IMR-90 (cell line): ENCODE results near the gene SLC39A6. TPM values are rescaled to one million over a fixed set of nuclear protein-coding genes. Genes with fewer than 3 reads are reported as not detected.

Experiments
- ATAC-seq: fragments of 200-7000 bp; cut with Tn5 transposase; 2 replicates; pipeline ENCODE4 v1.9.1; 2020; ENCODE audit warnings: low read depth, mild to moderate bottlenecking, moderate library complexity
- BruUV-seq: library from RNA; stranded (reverse); fragments of 400-500 nt; replicated peaks from 2 replicates; lab custom pipeline; 2021; lab: Mats Ljungman, UMichigan
- CTCF ChIA-PET: fragments of 300-600 bp; formaldehyde crosslinking; extraction: SDS; loops from one replicate; lab custom pipeline; 2021; ENCODE audit warnings: antibody characterized with exemption; lab: Yijun Ruan, JAX
- POLR2A ChIA-PET: fragments of 300-600 bp; sonication (Branson Sonifier 250); formaldehyde crosslinking; loops from one replicate; lab custom pipeline; 2022; ENCODE audit warnings: antibody characterized with exemption; ENCODE audit not compliant: unreplicated experiment; lab: Charles Lee
- DNase-seq: peaks from one replicate; pipeline ENCODE4 v3.0.0; 2013
- H2AFZ ChIP-seq: replicated peaks from 2 replicates; pipeline ENCODE3; 2013; ENCODE audit warnings: low read length, mild to moderate bottlenecking; ENCODE audit not compliant: poor library complexity
- H2AK5ac ChIP-seq: 2 replicates; pipeline ENCODE4 v1.6.1; 2013; ENCODE audit warnings: low read depth, low read length, inconsistent platforms
- H2AK9ac ChIP-seq: replicated peaks from 2 replicates; pipeline ENCODE3; 2013; ENCODE audit warnings: mild to moderate bottlenecking, low read depth, low read length, moderate library complexity; ENCODE audit not compliant: poor library complexity
- H2BK120ac ChIP-seq: 2 replicates; pipeline ENCODE4 v1.6.1; 2013; ENCODE audit warnings: low read depth, low read length, inconsistent platforms
- H2BK15ac ChIP-seq: 3 replicates; pipeline ENCODE4 v1.6.1; 2013; ENCODE audit warnings: low read depth, low read length, inconsistent platforms
- H2BK20ac ChIP-seq: 2 replicates; pipeline ENCODE4 v1.6.1; 2013; ENCODE audit warnings: low read depth, mild to moderate bottlenecking, inconsistent platforms, low read length, moderate library complexity
- H2BK5ac ChIP-seq: 2 replicates; pipeline ENCODE4 v1.6.1; 2013; ENCODE audit warnings: mild to moderate bottlenecking, low read depth, low read length, inconsistent platforms; ENCODE audit not compliant: poor library complexity, severe bottlenecking
- H3K14ac ChIP-seq: replicated peaks from 2 replicates; pipeline ENCODE4 v1.6.1; 2013; ENCODE audit warnings: low read depth, low read length, inconsistent platforms
- H3K18ac ChIP-seq: 2 replicates; pipeline ENCODE4 v1.6.1; 2013; ENCODE audit warnings: low read depth, low read length, control low read depth
- H3K23ac ChIP-seq: 2 replicates; pipeline ENCODE4 v1.6.1; 2013; ENCODE audit warnings: low read depth, low read length, inconsistent platforms
- H3K27ac ChIP-seq: 2 replicates; pipeline ENCODE4 v1.5.1; 2013; ENCODE audit warnings: mild to moderate bottlenecking, control low read depth, low read length; ENCODE audit not compliant: insufficient read depth
- H3K27me3 ChIP-seq: 2 replicates; pipeline ENCODE4 v1.6.1; 2013; ENCODE audit warnings: low read length; ENCODE audit not compliant: control insufficient read depth, insufficient read depth
- H3K36me3 ChIP-seq: 2 replicates; pipeline ENCODE4 v1.6.1; 2013; ENCODE audit warnings: low read length, mixed read lengths; ENCODE audit not compliant: control insufficient read depth, insufficient read depth
- H3K4ac ChIP-seq: 2 replicates; pipeline ENCODE4 v1.6.1; 2013; ENCODE audit warnings: low read depth, low read length, inconsistent platforms
- H3K4me1 ChIP-seq: 2 replicates; pipeline ENCODE4 v1.6.1; 2013; ENCODE audit warnings: low read length, mixed read lengths; ENCODE audit not compliant: control insufficient read depth, insufficient read depth
- H3K4me2 ChIP-seq: 2 replicates; pipeline ENCODE4 v1.6.1; 2013; ENCODE audit warnings: low read depth, mild to moderate bottlenecking, control low read depth, low read length, moderate library complexity
- H3K4me3 ChIP-seq: 2 replicates; pipeline ENCODE4 v1.5.1; 2013; ENCODE audit warnings: low read depth, mild to moderate bottlenecking, control low read depth, low read length, moderate library complexity; ENCODE audit not compliant: insufficient read depth
- H3K56ac ChIP-seq: 2 replicates; pipeline ENCODE4 v1.6.1; 2013; ENCODE audit warnings: low read length, inconsistent platforms; ENCODE audit not compliant: insufficient read depth; ENCODE audit errors: extremely low read depth
- H3K79me1 ChIP-seq, 2 experiments: 2 replicates each; pipeline ENCODE4 v1.6.1; 2013; ENCODE audit warnings: low read length in 2 of 2, inconsistent platforms in 1 of 2, low read depth in 1 of 2
- H3K9ac ChIP-seq: 2 replicates; pipeline ENCODE4 v1.6.1; 2013; ENCODE audit warnings: low read depth, low read length, control low read depth
- H3K9me1 ChIP-seq: 2 replicates; pipeline ENCODE4 v1.6.1; 2013; ENCODE audit warnings: low read length, inconsistent platforms; ENCODE audit not compliant: insufficient read depth
- H3K9me3 ChIP-seq: 2 replicates; pipeline ENCODE4 v1.6.1; 2013; ENCODE audit warnings: low read length; ENCODE audit not compliant: control insufficient read depth, insufficient read depth
- H4K20me1 ChIP-seq: 2 replicates; pipeline ENCODE4 v1.6.1; 2013; ENCODE audit warnings: low read length, inconsistent platforms; ENCODE audit not compliant: insufficient read depth
- H4K5ac ChIP-seq: 2 replicates; pipeline ENCODE4 v1.6.1; 2013; ENCODE audit warnings: mild to moderate bottlenecking, low read depth, low read length, control low read depth
- H4K8ac ChIP-seq, 2 experiments: 2 replicates each; pipeline ENCODE4 v1.6.1; 2013; ENCODE audit warnings: low read depth in 2 of 2, low read length in 2 of 2, control low read depth in 1 of 2, inconsistent platforms in 1 of 2
- H4K91ac ChIP-seq: 2 replicates; pipeline ENCODE4 v1.6.1; 2013; ENCODE audit warnings: low read depth, low read length, inconsistent platforms; ENCODE audit not compliant: insufficient read depth
- BHLHE40 ChIP-seq: fragments of 150-350 bp; IDR thresholded peaks from 2 replicates; pipeline ENCODE4 v1.6.1; 2016; ENCODE audit warnings: mild to moderate bottlenecking, low read depth, low read length
- CEBPB ChIP-seq: IDR thresholded peaks from 2 replicates; pipeline ENCODE4 v1.6.1; 2012; ENCODE audit warnings: low read depth, low read length, improper control_type of control experiment
- CHD1 ChIP-seq: IDR thresholded peaks from 2 replicates; pipeline ENCODE4 v1.6.1; 2012; ENCODE audit warnings: low read depth, low read length, improper control_type of control experiment
- FOS ChIP-seq: fragments of 150-350 bp; IDR thresholded peaks from 2 replicates; pipeline ENCODE4 v1.6.1; 2016; ENCODE audit warnings: low read depth, low read length
- MAFK ChIP-seq: IDR thresholded peaks from 2 replicates; pipeline ENCODE4 v1.6.1; 2012; ENCODE audit warnings: low read depth, low read length, improper control_type of control experiment
- NFE2L2 ChIP-seq: fragments of 150-350 bp; IDR thresholded peaks from 2 replicates; pipeline ENCODE4 v1.6.1; 2016; ENCODE audit warnings: low read depth, mild to moderate bottlenecking, low read length
- POLR2A ChIP-seq: IDR thresholded peaks from 2 replicates; pipeline ENCODE4 v1.6.1; 2012; ENCODE audit warnings: mild to moderate bottlenecking, low read depth, low read length
- RCOR1 ChIP-seq: IDR thresholded peaks from 2 replicates; pipeline ENCODE4 v1.6.1; 2012; ENCODE audit warnings: mild to moderate bottlenecking, low read length, improper control_type of control experiment; ENCODE audit not compliant: insufficient replicate concordance
- WGBS, 2 experiments: methylation state at CpG; one replicate each; pipeline versions ENCODE4 v1.1.5 to v1.1.7; 2013; ENCODE audit warnings: missing lambda C conversion rate in 2 of 2; ENCODE audit not compliant: insufficient read length in 1 of 2; ENCODE audit errors: extremely low coverage in 2 of 2; 5-methylcytosine and 5-hydroxymethylcytosine counted together
- dilution Hi-C: fragments of 300-500 bp; cut with HindIII; formaldehyde crosslinking; loops from one replicate; pipeline ENCODE4 v1.14.3; 2018; ENCODE audit warnings: low sequenced_read_pairs; ENCODE audit not compliant: unreplicated experiment
- in situ Hi-C: fragments of 300-500 bp; cut with MboI; formaldehyde crosslinking; loops from 3 replicates; pipeline ENCODE4 v1.14.3; 2019; ENCODE audit warnings: low sequenced_read_pairs, inconsistent platforms, mixed read lengths
- intact Hi-C: fragments of 100-400 bp; cut with micrococcal nuclease; formaldehyde crosslinking; loops from 2 replicates; pipeline ENCODE4 v1.10.0; 2022
- polyA plus RNA-seq, 3 experiments: library from polyadenylated mRNA; depleted of rRNA; stranded (reverse); fragments of >200 nt; gene quantifications; 2 replicates each; pipeline ENCODE4 v1.2.3, GENCODE V29; 2012; ENCODE audit warnings: low replicate concordance in 1 of 3
- total RNA-seq: library from RNA; depleted of rRNA; stranded (reverse); fragments of >200 nt; gene quantifications from 2 replicates; pipeline ENCODE4 v1.2.3, GENCODE V29; 2012
- TF ChIP-seq, protein P1 (sequence below): conservative IDR thresholded peaks from 2 replicates; pipeline ENCODE4 v1.5.1; 2012; ENCODE audit warnings: mild to moderate bottlenecking, low read depth, low read length, improper control_type of control experiment

SLC39A6 gene
- total and polyA plus RNA-seq, 2 of the 4 experiments (the other 2 are of a cell fraction), result 48.7 to 91.9 TPM

DNA sequence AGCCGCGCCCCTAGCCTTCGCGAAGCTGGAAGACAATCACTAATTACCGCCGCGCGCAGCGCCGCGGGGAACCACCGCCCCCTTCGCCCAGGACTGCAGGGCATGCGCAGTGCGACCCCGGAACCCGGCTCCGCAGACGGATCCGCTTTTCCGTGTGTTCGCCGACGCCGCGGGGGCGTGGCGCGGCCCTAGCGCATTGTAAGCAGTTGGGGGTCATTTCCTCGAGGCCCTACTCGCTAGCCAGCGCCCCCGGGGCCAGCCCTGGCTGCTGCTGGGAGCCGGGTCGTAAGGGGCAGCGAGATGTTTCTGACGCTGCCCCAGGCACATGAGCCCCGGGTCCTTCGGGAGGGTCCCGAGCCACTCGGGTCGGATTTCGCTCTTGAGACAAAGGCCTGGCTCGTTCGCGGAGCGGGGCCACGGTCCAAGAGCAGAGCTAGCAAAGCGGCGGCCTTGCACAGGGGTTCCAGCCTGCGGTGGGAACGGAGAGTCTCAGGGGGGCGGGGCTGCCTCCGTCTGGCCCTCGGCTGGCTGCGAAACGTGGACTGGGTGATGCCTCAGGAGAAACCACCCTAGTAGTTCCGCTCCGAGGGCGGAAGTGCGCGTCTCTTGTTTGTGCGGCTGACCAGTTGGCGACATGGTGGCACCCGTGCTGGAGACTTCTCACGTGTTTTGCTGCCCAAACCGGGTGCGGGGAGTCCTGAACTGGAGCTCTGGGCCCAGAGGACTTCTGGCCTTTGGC, at the start of gene SLC39A6, which contains the start of gene ELP2 (continued):
- TF ChIP-seq, protein P1, sequence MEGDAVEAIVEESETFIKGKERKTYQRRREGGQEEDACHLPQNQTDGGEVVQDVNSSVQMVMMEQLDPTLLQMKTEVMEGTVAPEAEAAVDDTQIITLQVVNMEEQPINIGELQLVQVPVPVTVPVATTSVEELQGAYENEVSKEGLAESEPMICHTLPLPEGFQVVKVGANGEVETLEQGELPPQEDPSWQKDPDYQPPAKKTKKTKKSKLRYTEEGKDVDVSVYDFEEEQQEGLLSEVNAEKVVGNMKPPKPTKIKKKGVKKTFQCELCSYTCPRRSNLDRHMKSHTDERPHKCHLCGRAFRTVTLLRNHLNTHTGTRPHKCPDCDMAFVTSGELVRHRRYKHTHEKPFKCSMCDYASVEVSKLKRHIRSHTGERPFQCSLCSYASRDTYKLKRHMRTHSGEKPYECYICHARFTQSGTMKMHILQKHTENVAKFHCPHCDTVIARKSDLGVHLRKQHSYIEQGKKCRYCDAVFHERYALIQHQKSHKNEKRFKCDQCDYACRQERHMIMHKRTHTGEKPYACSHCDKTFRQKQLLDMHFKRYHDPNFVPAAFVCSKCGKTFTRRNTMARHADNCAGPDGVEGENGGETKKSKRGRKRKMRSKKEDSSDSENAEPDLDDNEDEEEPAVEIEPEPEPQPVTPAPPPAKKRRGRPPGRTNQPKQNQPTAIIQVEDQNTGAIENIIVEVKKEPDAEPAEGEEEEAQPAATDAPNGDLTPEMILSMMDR, result 0 out of 2 replicates have a peak, but pooled peaks have one; percentile 1
- TF ChIP-seq CHD1 (no peak), CEBPB (no peak)

DNA sequence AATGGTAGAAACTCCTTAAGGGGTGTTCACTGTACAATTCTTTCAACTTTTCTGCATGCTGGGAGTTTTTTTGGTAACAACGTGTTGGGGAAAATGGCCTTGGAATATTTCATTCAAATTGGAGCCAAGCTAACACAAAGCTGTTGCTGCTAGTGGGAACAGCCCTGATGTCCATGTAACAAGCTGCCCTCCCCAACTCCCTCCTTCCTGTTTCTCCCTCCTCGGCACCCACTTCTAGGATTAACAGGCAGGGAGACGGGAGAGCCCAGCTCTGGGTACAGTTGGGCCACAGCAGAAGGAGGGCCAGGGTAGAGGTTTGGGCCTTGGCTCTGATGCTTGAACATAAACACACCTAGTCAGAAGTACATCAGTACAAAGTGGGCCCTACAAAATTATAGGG, 48.8 kb upstream of the SLC39A6 start:
- ATAC-seq, result no peak
- H2AK5ac ChIP-seq, result no peak overlapping the region
- H3K79me1 ChIP-seq, result peaks cover 0 to 5% of the 10 kb centered on the region in 2 experiments; a peak in 2 of 4 replicates
- H2BK20ac ChIP-seq, result no peak overlapping the region
- H2BK15ac ChIP-seq, result no peak overlapping the region
- no peak overlapping the region for H3K4me2 ChIP-seq
- ChIA-PET CTCF (no interaction called here), POLR2A (no interaction called here)
- no CpG with 5 or more reads among the region's 3 CpGs for WGBS, 2 experiments
- H3K18ac ChIP-seq, result peak overlapping the region; percentile 52; the same call in 1 of the 2 replicates
- H4K8ac ChIP-seq, result no peak overlapping the region
- BruUV-seq, result no TSS peak
- no peak overlapping the region for H3K23ac ChIP-seq
- H4K20me1 ChIP-seq, result peaks cover 4% of the 10 kb centered on the region; the same call in 1 of the 2 replicates
- no peak overlapping the region for H2BK120ac ChIP-seq
- H3K4me3 ChIP-seq, result no peak overlapping the region
- no peak overlapping the region for H3K9ac ChIP-seq
- H4K5ac ChIP-seq, result peak overlapping the region; percentile 61
- peaks cover 14% of the 10 kb centered on the region for H3K36me3 ChIP-seq
- peaks cover 10% of the 10 kb centered on the region for H3K4me1 ChIP-seq
- TF ChIP-seq BHLHE40 (no peak), NFE2L2 (no peak), POLR2A (no peak), MAFK (no peak), FOS (no peak), RCOR1 (no peak)
- TF ChIP-seq, protein P1, result no peak
- no peak overlapping the region for H2AFZ ChIP-seq
- in situ Hi-C loops (no loop called here), dilution Hi-C loops (no loop called here), intact Hi-C loops (no loop called here)
- H3K56ac ChIP-seq, result no peak overlapping the region
- peak overlapping the region; percentile 12 for H2BK5ac ChIP-seq
- H3K27me3 ChIP-seq, result no peaks in the 10 kb centered on the region
- no peak for DNase-seq
- no peaks in the 10 kb centered on the region for H3K9me3 ChIP-seq
- H3K27ac ChIP-seq, result peak overlapping the region; percentile 45; the same call in 1 of the 2 replicates
- no peak overlapping the region for H3K4ac ChIP-seq
- no peak overlapping the region for H4K91ac ChIP-seq
- H3K14ac ChIP-seq, result no peak overlapping the region
- peaks cover 15% of the 10 kb centered on the region for H3K9me1 ChIP-seq
- no peak overlapping the region for H2AK9ac ChIP-seq
